Stimulated activated naive CD4-positive, alpha-beta T cell treated with Interleukin-2 at 50 U/mL for 16 hours (primary cell): Measurements from ENCODE around the gene SGPP1.
"Not testable (repeated sequence)": the region's sequence is repeated elsewhere in the genome, so short reads cannot be mapped to it uniquely, and the experiment has no call there.

Experiments
- DNase-seq: peaks from one replicate; lab custom pipeline; 2025; lab: John Stamatoyannopoulos, UW

SGPP1 gene

GRCh38 chr14:63726499-63726898, 1.4 kb downstream of the SGPP1 start:
- DNase-seq: no peak

DNA sequence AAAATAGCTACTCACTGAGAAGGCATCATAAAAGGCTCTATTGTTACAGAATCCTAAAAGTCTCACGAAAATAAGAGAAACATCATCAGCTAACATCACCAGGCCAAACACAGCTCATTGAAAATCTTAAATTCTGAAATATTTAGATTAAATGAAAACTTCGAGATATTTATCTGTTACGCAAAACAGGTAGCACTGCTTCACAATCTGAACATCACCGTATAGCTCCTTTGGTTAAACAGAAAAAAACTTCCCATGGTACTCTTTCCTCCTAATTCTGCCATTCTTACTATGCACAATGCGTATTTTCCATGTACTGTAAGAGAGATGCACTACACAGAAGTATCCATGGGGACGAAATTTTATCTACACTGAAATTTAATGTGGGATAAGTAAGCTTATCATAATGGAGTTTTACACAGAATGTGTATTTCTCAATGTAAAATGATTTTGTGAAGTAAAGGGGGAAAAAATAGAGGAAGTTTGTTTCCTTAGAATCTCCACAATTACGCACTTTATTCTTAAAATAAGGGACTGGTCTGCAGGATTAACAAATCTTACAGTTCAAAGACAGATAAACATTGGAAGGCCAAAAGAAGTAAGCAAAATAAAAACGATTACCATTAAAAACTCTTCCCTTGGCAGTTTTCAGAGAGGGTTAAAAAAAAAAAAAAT, 1.9 kb downstream of the SGPP1 start:
- DNase-seq: no peak

DNA sequence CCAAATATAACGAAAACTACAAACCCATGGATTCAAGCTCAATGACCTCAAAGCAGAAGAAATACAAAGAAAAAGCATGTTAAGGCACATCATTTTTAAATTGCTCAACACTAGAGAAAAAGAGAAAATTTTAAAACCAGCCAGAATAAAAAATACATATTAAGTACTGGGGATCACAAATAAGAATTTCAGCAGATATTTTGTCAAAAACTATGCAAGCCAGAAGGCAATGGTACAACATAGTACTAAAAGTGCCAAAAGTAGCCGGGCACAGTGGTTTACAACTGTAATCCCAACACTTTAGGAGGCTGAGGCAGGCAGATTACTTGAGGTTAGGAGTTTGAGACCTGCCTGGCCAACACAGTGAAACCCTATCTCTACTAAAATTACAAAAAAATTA, 10.2 kb downstream of the SGPP1 start:
- no peak for DNase-seq

DNA sequence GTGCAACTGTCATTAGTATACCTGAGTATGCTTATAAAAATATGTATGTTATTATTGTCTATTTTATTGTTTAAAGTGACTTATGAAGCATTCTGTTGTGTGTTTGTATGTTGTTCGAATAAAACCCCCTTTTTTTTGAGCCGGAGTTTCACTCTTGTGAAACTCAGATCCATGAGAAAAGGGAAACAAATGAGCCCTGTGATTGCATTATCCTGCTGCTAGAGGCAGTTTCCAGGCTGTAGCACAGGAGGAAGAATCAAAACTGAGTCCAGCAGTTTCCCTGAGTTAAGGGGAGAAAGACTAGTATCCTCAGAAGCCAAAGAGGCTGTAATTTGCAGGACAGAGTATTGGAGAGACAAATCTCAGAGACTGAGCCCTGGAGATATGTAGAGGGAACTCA, 12.5 kb downstream of the SGPP1 start:
- DNase-seq: no peak

GRCh38 chr14:63713764-63714163, 14.1 kb downstream of the SGPP1 start:
- DNase-seq: no peak

- peak; percentile 1 for DNase-seq
These were observed 14.8 kb downstream of the SGPP1 start for GRCh38 chr14:63713058-63713457.

- DNase-seq: no peak
These were observed 15.7 kb downstream of the SGPP1 start for GRCh38 chr14:63712123-63712522.

GRCh38 chr14:63710497-63710896, 17.4 kb downstream of the SGPP1 start:
- no peak for DNase-seq

DNA sequence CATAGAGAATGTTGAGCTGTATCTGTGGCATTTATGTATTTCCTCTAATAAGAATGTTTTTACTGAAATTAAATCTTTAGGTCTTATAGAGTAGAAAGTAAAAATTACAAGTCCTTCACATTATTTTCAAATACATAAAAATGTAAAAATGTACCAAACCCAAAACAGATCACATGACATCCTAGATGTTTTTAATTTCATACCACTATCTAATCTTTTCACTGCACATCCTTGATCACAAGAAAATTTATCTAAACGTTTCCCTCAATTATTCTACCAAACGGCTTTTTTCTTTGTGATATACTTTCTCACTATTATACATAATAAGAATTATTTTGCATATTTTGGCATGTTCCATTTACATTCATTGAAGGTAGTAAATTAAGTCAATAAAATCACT, 18.3 kb downstream of the SGPP1 start:
- no peak for DNase-seq

- DNase-seq: no peak
These were observed 20.6 kb downstream of the SGPP1 start for GRCh38 chr14:63707216-63707615.

DNA sequence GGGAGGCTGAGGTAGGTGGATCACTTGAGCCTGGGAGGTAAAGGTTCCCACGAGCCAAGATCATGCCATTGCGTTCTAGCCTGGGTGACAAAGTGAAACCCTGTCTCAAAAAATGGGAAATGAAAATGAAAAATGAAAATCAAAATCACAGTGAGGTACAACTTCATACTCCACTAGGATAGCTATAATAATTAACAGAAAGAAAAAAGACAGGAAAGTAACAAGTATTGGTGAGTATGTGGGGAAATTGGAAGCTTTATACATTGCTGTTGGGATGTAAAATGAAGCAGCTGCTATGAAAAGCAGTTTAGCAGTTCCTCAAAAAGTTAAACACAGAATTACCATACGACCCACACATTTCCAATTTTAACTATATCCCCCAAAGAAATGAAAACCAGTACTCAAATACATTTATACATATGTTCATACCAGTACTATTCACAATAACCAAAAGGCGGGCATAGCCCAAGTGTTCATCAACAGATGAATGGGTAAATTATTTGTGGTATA, 22.2 kb downstream of the SGPP1 start:
- no peak for DNase-seq

GRCh38 chr14:63702530-63702929, 25.3 kb downstream of the SGPP1 start:
- DNase-seq: not testable (repeated sequence)

DNA sequence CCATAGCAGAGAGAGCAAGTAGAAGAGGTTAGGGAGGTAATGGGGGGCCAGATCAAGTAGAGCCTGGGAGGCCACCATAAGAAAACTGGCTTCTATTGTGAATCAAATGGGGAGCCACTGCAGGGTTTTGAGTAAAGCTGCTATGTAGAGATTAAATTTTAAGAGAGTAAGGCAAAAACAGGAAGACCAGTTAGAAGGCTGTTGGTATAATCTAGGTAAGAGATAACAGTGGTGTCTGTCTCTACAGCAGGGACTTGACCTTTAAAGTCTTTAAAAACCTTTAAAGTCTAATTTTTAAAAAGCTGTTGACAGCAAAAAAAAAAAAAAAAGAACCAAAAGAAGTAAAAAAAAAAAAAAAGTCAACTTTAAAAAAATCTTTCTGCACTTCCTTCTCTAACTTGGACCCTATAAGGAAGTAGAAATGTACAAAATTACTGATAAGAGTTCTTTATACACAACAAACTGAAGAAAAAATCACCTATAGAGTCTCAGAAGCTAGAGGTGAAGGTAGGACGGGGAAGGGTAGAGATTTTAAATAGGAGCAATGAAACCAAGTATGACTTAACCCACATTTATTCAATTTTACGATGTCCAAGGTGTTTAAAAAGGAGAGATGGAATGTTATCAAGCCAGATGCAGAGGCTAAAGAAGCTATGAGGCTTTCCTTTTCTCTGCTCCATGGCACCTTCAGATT, 26.1 kb downstream of the SGPP1 start:
- DNase-seq: no peak

DNA sequence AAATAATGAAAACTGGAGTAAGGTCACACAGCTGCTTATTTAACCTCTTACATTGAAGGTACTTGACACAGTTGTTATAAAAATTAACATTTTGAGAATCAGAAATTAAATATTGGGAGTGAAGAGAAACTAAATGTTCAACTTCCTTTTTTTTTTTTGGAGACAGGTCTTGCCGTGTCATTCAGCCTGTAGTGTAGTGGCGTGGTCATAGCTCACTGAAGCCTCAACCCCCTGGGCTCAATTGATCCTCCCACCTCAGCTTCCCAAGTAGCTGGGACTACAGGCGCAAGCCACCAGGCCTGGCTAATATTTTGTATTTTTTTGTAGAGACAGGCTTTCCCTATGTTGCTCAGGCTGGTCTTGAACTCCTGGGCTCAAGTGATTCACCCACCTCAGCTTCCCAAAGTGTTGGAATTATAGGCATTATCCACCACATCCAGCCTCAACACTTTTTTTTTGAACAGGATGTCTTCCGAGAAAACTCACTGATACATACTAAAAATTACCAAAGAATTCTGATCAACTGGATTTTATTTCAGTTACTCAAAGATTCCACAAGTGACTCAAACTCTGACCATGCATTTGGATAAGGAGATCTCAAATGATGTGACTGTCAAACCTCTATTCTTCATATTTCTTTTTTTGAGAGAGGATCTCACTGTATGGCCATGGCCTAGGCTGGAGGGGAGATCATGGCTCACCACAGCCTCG, 35.4 kb downstream of the SGPP1 start:
- no peak for DNase-seq

DNA sequence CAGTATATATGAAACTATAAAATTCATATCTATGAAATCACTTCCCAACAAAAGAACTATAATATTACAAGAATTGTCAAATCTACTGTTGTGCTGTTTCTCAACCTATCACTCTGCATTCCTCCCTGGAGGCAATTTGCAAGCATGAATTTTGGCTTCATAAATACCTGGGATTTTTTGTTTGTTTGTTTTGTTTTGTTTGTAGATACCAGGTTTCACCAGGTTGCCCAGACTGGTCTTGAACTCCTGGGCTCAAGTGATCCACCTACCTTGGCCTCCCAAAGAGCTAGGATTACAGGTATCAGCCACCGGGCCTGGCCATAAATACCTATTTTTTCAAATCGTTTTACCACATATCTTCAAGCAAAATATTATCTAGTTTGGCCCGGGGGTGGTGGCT, 38.7 kb downstream of the SGPP1 start:
- DNase-seq: no peak

- no peak for DNase-seq
These were observed 40.9 kb downstream of the SGPP1 start for GRCh38 chr14:63686926-63687325.

GRCh38 chr14:63685401-63685800, 42.5 kb downstream of the SGPP1 start:
- DNase-seq: no peak

- DNase-seq: no peak
These were observed 44.9 kb downstream of the SGPP1 start for GRCh38 chr14:63682727-63683593.

- no peak for DNase-seq
These were observed 49.3 kb downstream of the SGPP1 start for GRCh38 chr14:63678536-63678935.

DNA sequence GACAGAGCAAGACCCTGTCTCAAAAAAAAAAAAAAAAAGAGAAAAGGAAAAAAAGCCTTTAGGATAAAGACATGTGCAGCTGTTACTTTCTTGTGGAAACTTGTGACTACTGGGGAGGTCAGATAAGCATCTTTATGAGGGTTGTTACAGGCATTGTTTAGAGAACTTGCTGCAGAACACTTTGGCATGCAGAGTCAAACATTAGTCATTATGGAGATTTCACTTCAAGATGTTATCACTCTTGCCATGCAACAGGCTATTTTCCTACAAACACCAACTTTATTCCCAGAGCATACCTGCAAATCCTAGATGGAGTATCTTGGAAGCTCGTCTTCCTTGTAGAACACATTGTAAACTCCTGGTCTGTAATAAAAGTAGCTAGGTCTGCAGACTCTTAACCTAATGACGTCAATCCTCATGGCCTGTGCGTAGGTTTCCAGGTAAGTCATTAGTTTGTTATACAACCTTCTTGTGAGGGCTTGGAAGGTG, 49.9 kb downstream of the SGPP1 start:
- no peak for DNase-seq

DNA sequence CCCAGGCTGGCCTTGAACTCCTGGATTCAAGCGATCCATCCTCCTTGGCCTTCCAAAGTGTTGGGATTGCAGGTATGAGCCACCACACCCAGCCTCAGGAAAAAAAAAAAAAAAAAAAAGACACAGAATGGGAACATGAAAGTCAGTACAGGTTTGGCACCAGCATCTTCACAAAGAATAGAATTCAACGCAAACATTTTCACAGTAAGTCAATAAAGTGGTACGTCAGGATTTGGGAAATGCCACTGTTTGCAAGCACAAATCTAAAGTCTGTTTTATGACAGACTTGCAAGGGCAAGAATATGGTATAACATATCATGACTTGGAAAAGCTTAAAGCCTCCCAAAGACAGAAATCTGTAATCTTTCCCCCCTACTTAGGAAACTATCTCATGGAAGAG, 51.2 kb downstream of the SGPP1 start:
- DNase-seq: no peak
